Measurements from ENCODE around the gene DEFB114. TPM values are rescaled to one million over a fixed set of nuclear protein-coding genes. Genes with fewer than 3 reads are reported as not detected.
"Not testable (repeated sequence)": the region's sequence is repeated elsewhere in the genome, so short reads cannot be mapped to it uniquely, and the experiment has no call there.

DEFB114 gene
- polyA plus RNA-seq, 2 of the 4 experiments (the other 2 are of a cell fraction) = not detected

DNA sequence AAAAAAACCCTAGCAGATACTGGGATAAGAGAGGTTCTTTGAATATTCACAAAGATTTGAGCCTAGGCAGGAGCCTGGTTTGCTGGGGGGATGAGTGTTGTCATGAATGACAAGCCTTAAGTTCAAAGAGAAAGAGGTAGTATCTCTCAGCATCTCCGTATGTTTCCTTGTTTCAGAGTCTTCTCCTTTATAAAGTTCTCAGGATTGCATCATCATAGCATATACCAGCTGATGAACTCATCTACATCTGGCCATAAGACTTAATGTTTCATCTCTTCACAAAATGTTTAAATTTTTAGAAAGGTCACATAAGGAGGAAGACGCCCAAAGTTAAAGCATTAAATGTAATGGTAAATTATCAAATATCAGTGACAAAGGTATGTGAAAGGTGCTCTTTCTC lies 17.1 kb downstream of the DEFB114 start:
- TF ChIP-seq RARB (CRISPR knock-in tag; IDR thresholded peaks at IDR 0.05) (no peak), ZFP36 (IDR thresholded peaks at IDR 0.05; ENCODE audit: borderline replicate concordance, partially characterized antibody) (no peak), FOSB (CRISPR knock-in tag; IDR thresholded peaks at IDR 0.05) (no peak), NPAS2 (CRISPR knock-in tag; IDR thresholded peaks at IDR 0.05; ENCODE audit: borderline replicate concordance) (no peak), POLR2A (IDR thresholded peaks at IDR 0.05; ENCODE audit: low read length) (no peak), RNF2 (IDR thresholded peaks at IDR 0.05; ENCODE audit: borderline replicate concordance, low read depth) (no peak), POLR2AphosphoS2 (conservative IDR thresholded peaks at IDR 0.05; ENCODE audit: low read length) (no peak), BHLHE40 (IDR thresholded peaks at IDR 0.05; ENCODE audit: low read depth, low read length) (no peak), EP300 (IDR thresholded peaks at IDR 0.05) (no peak), MYC (IDR thresholded peaks at IDR 0.05; ENCODE audit: borderline replicate concordance, low read length) (no peak), RAD21 (conservative IDR thresholded peaks at IDR 0.05 in 1 of 2, IDR thresholded peaks at IDR 0.05 in 1 of 2) (no peak), HOXB13 (CRISPR knock-in tag; IDR thresholded peaks at IDR 0.05; ENCODE audit: low read depth) (no peak)
- CTCF ChIA-PET = no interaction called here
- Histone ChIP-seq H3K9me3 (no peaks in the 10 kb centered on the region), H3K4me2 (no peak overlapping the region), H3K4me3 (no peak overlapping the region), H3K4me1 (no peaks in the 10 kb centered on the region), H3K27ac (no peak overlapping the region)
- no peak for DNase-seq (ENCODE audit: low read depth in 1 of 2, low spot score in 1 of 2)
- no peak for FAIRE-seq
- 44% methylated on average over 2 of the region's 2 CpGs for WGBS (ENCODE audit: missing lambda C conversion rate)
- ATAC-seq = no peak
- POLR2A ChIA-PET = no interaction called here

- H3K4me1 ChIP-seq = not testable (repeated sequence)
Measured at GRCh38 chr6:49944068-49944467, 19.9 kb downstream of the DEFB114 start.

GRCh38 chr6:49939993-49940498 lies 23.9 kb downstream of the DEFB114 start:
- Histone ChIP-seq H3K4me2 (no peak overlapping the region), H3K27ac (no peak overlapping the region), H3K4me3 (no peak overlapping the region), H3K9me3 (no peaks in the 10 kb centered on the region), H3K4me1 (no peaks in the 10 kb centered on the region)
- ChIA-PET CTCF (interaction anchor here (0.5 kb wide), 1 partner anchor 366 kb away, joined by 3 read pairs; no protein-coding TSS in a partner anchor), POLR2A (no interaction called here)
- WGBS (ENCODE audit: missing lambda C conversion rate) = 60% methylated on average over 3 of the region's 3 CpGs
- DNase-seq (ENCODE audit: low read depth in 1 of 2, low spot score in 1 of 2) (peak in 1 of 2 experiments; percentile 0), ATAC-seq (no peak), FAIRE-seq (no peak)
- TF ChIP-seq POLR2A (IDR thresholded peaks at IDR 0.05; ENCODE audit: low read length) (no peak), NPAS2 (CRISPR knock-in tag; IDR thresholded peaks at IDR 0.05; ENCODE audit: borderline replicate concordance) (no peak), NFE2L2 (conservative IDR thresholded peaks at IDR 0.05; ENCODE audit: low read length) (no peak), MAFK (IDR thresholded peaks at IDR 0.05; ENCODE audit: partially characterized antibody) (no peak), EHMT2 (IDR thresholded peaks at IDR 0.05; ENCODE audit: low read depth) (no peak), JUN (IDR thresholded peaks at IDR 0.05) (no peak), RAD21 (conservative IDR thresholded peaks at IDR 0.05 in 1 of 2, IDR thresholded peaks at IDR 0.05 in 1 of 2) (no peak), TP53 (CRISPR knock-in tag; IDR thresholded peaks at IDR 0.05) (no peak), MYC (IDR thresholded peaks at IDR 0.05; ENCODE audit: borderline replicate concordance, low read length) (no peak), TFCP2L1 (CRISPR knock-in tag; IDR thresholded peaks at IDR 0.05) (no peak), EHF (CRISPR knock-in tag; IDR thresholded peaks at IDR 0.05) (no peak), CHD2 (IDR thresholded peaks at IDR 0.05; ENCODE audit: low read length, partially characterized antibody) (no peak), JUNB (IDR thresholded peaks at IDR 0.05) (no peak)
- TF ChIP-seq, protein P1, sequence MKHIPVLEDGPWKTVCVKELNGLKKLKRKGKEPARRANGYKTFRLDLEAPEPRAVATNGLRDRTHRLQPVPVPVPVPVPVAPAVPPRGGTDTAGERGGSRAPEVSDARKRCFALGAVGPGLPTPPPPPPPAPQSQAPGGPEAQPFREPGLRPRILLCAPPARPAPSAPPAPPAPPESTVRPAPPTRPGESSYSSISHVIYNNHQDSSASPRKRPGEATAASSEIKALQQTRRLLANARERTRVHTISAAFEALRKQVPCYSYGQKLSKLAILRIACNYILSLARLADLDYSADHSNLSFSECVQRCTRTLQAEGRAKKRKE (CRISPR knock-in tag; IDR thresholded peaks at IDR 0.05; ENCODE audit: low read depth) = no peak

More at GRCh38 chr6:49944068-49944467, 19.9 kb downstream of the DEFB114 start:
- FAIRE-seq; H3K4me2 ChIP-seq; H3K4me3 ChIP-seq; POLR2A ChIA-PET; H3K27ac ChIP-seq; DNase-seq (ENCODE audit: low read depth in 1 of 2, low spot score in 1 of 2); H3K9me3 ChIP-seq; ATAC-seq: not testable (repeated sequence)
- 43% methylated on average over 3 of the region's 3 CpGs for WGBS (ENCODE audit: missing lambda C conversion rate)
- CTCF ChIA-PET = interaction anchor here (0.7 kb wide), 1 partner anchor 14 kb away, joined by 3 read pairs; no protein-coding TSS in a partner anchor
